Fibroblast of the aortic adventitia (primary cell): Measurements from ENCODE around the gene ATXN7L3. TPM values are rescaled to one million over a fixed set of nuclear protein-coding genes. Genes with fewer than 3 reads are reported as not detected.
"Not testable (repeated sequence)": the region's sequence is repeated elsewhere in the genome, so short reads cannot be mapped to it uniquely, and the experiment has no call there.

ENCODE experiments used
- DNase-seq: peaks from one replicate; pipeline ENCODE4 v3.0.0-alpha.2; 2010; ENCODE audit warnings: low read depth
- H3K4me3 ChIP-seq: 2 replicates; pipeline ENCODE4 v1.5.1; 2011; ENCODE audit warnings: low read depth, mild to moderate bottlenecking, control low read depth, low read length, moderate library complexity
- CTCF ChIP-seq: IDR thresholded peaks from 2 replicates; pipeline ENCODE4 v1.5.1; 2011; ENCODE audit warnings: mild to moderate bottlenecking, low read length, control low read depth, inconsistent platforms; ENCODE audit not compliant: insufficient read depth
- total RNA-seq: library from RNA; depleted of rRNA; stranded (reverse); fragments of >200 nt; gene quantifications from 2 replicates; pipeline ENCODE4 v1.2.3, GENCODE V29; 2012; ENCODE audit warnings: low replicate concordance

The ATXN7L3 gene
- total RNA-seq, 1 donor, result 36.6 TPM

GRCh38 chr17:44164476-44164875 lies 35.2 kb downstream of the ATXN7L3 start:
- DNase-seq, result no peak
- H3K4me3 ChIP-seq, result no peak overlapping the region
- no peak for TF ChIP-seq CTCF

GRCh38 chr17:44159519-44160210 lies 40.0 kb downstream of the ATXN7L3 start:
- H3K4me3 ChIP-seq, result no peak overlapping the region
- no peak for TF ChIP-seq CTCF
- no peak for DNase-seq

- no peak overlapping the region for H3K4me3 ChIP-seq
- no peak for DNase-seq
- no peak for TF ChIP-seq CTCF
Observed at GRCh38 chr17:44155488-44155887, 44.2 kb downstream of the ATXN7L3 start.

- DNase-seq, result no peak
- no peak for TF ChIP-seq CTCF
- H3K4me3 ChIP-seq, result no peak overlapping the region
Observed at GRCh38 chr17:44152875-44153274, 46.8 kb downstream of the ATXN7L3 start.

GRCh38 chr17:44149750-44150329 lies 49.8 kb downstream of the ATXN7L3 start:
- no peak overlapping the region for H3K4me3 ChIP-seq
- DNase-seq, result no peak
- TF ChIP-seq CTCF, result no peak

- not testable (repeated sequence) for DNase-seq
Observed at GRCh38 chr17:44149066-44149465, 50.6 kb downstream of the ATXN7L3 start.

GRCh38 chr17:44147812-44148211 lies 51.9 kb downstream of the ATXN7L3 start:
- TF ChIP-seq CTCF, result no peak
- no peak overlapping the region for H3K4me3 ChIP-seq
- no peak for DNase-seq

More at GRCh38 chr17:44149066-44149465, 50.6 kb downstream of the ATXN7L3 start:
- H3K4me3 ChIP-seq, result not testable (repeated sequence)
